ENCODE results near the gene CSDE1. TPM values are rescaled to one million over a fixed set of nuclear protein-coding genes. Genes with fewer than 3 reads are reported as not detected.
A peak's percentile ranks its signal among the peaks of the same experiment; 100 is the strongest.
"Not testable (repeated sequence)": the region's sequence is repeated elsewhere in the genome, so short reads cannot be mapped to it uniquely, and the experiment has no call there.

The CSDE1 gene
- 402 and 657 TPM in 2 replicates for total RNA-seq (2014; rRNA removed; shearing (Covaris generic))

GRCh38 chr1:114757455-114758255 is at the start of gene CSDE1:
TSS of gene CSDE1 (minus strand) at chr1:114757984. CDS start at chr1:114739890, 18,094 bp downstream.
- peak; percentile 97 for DNase-seq (ENCODE audit: low spot score)

GRCh38 chr1:114804449-114804848 is 46.7 kb upstream of the CSDE1 start:
- not testable (repeated sequence) for DNase-seq (ENCODE audit: low spot score)

- no peak for DNase-seq (ENCODE audit: low spot score)
Measured at GRCh38 chr1:114803001-114803400, 45.2 kb upstream of the CSDE1 start.

- DNase-seq (ENCODE audit: low spot score), result no peak
Measured at GRCh38 chr1:114794038-114794437, 36.3 kb upstream of the CSDE1 start.

GRCh38 chr1:114790581-114790980 is 32.8 kb upstream of the CSDE1 start:
- DNase-seq (ENCODE audit: low spot score), result not testable (repeated sequence)

GRCh38 chr1:114786440-114786839 is 28.7 kb upstream of the CSDE1 start:
- not testable (repeated sequence) for DNase-seq (ENCODE audit: low spot score)

- no peak for DNase-seq (ENCODE audit: low spot score)
Measured at GRCh38 chr1:114782476-114782875, 24.7 kb upstream of the CSDE1 start.

GRCh38 chr1:114780344-114781226 is 22.8 kb upstream of the CSDE1 start, which contains the start of gene SIKE1:
TSS of gene SIKE1 (minus strand) at chr1:114780685. CDS start at chr1:114780607, 78 bp downstream.
- DNase-seq (ENCODE audit: low spot score), result peak; percentile 95

GRCh38 chr1:114779722-114780121 is 21.9 kb upstream of the CSDE1 start:
- DNase-seq (ENCODE audit: low spot score), result no peak

GRCh38 chr1:114776726-114777125 is 18.9 kb upstream of the CSDE1 start:
- DNase-seq (ENCODE audit: low spot score), result not testable (repeated sequence)

GRCh38 chr1:114771992-114772391 is 14.2 kb upstream of the CSDE1 start:
- no peak for DNase-seq (ENCODE audit: low spot score)

GRCh38 chr1:114770989-114771388 is 13.2 kb upstream of the CSDE1 start:
- DNase-seq (ENCODE audit: low spot score), result no peak

- no peak for DNase-seq (ENCODE audit: low spot score)
Measured at GRCh38 chr1:114764689-114765088, 6.9 kb upstream of the CSDE1 start.

- peak; percentile 36 for DNase-seq (ENCODE audit: low spot score)
Measured at GRCh38 chr1:114758256-114758832, 560 bp upstream of the CSDE1 start.

- DNase-seq (ENCODE audit: low spot score), result peak; percentile 11
Measured at GRCh38 chr1:114756949-114757454, 782 bp downstream of the CSDE1 start.

- no peak for DNase-seq (ENCODE audit: low spot score)
Measured at GRCh38 chr1:114756009-114756892, 1.5 kb downstream of the CSDE1 start.

- no peak for DNase-seq (ENCODE audit: low spot score)
Measured at GRCh38 chr1:114755006-114755931, 2.5 kb downstream of the CSDE1 start.

- not testable (repeated sequence) for DNase-seq (ENCODE audit: low spot score)
Measured at GRCh38 chr1:114753702-114754101, 4.1 kb downstream of the CSDE1 start.

- DNase-seq (ENCODE audit: low spot score), result no peak
Measured at GRCh38 chr1:114753143-114753542, 4.6 kb downstream of the CSDE1 start.

- DNase-seq (ENCODE audit: low spot score), result no peak
Measured at GRCh38 chr1:114750780-114751179, 7.0 kb downstream of the CSDE1 start.
